ENCODE data around the gene GMPR2.
"Not testable (repeated sequence)": the region's sequence is repeated elsewhere in the genome, so short reads cannot be mapped to it uniquely, and the experiment has no call there.

GMPR2 gene

GRCh38 chr14:24232645-24233537 lies at the start of gene GMPR2:
TSS of gene GMPR2 (plus strand) at chr14:24232929. CDS start at chr14:24233254, 325 bp downstream.
- no peak for FAIRE-seq

GRCh38 chr14:24183014-24183481 lies 49.7 kb upstream of the GMPR2 start:
- no peak for FAIRE-seq

GRCh38 chr14:24184104-24184970 lies 48.4 kb upstream of the GMPR2 start:
- FAIRE-seq = no peak

- no peak for FAIRE-seq
Measured at GRCh38 chr14:24185026-24185425, 47.7 kb upstream of the GMPR2 start.

- FAIRE-seq = no peak
Measured at GRCh38 chr14:24185741-24186140, 47.0 kb upstream of the GMPR2 start.

GRCh38 chr14:24186831-24187538 lies 45.7 kb upstream of the GMPR2 start:
- no peak for FAIRE-seq

GRCh38 chr14:24187539-24187915 lies 45.2 kb upstream of the GMPR2 start:
- FAIRE-seq = no peak

GRCh38 chr14:24188251-24189058 lies 44.3 kb upstream of the GMPR2 start, which contains the start of gene IPO4:
TSS of gene IPO4 (minus strand) at chr14:24188816. CDS start at chr14:24188787, 29 bp downstream.
- FAIRE-seq = no peak

- FAIRE-seq = no peak
Measured at GRCh38 chr14:24189059-24189375, 43.7 kb upstream of the GMPR2 start.

GRCh38 chr14:24189460-24189859 lies 43.3 kb upstream of the GMPR2 start:
- FAIRE-seq = no peak

- no peak for FAIRE-seq
Measured at GRCh38 chr14:24190416-24190815, 42.3 kb upstream of the GMPR2 start.

- FAIRE-seq = no peak
Measured at GRCh38 chr14:24192933-24193332, 39.8 kb upstream of the GMPR2 start.

GRCh38 chr14:24194186-24194872 lies 38.4 kb upstream of the GMPR2 start:
- no peak for FAIRE-seq

- no peak for FAIRE-seq
Measured at GRCh38 chr14:24194873-24195185, 37.9 kb upstream of the GMPR2 start.

GRCh38 chr14:24195186-24196070 lies 37.3 kb upstream of the GMPR2 start, which contains the start of gene TM9SF1:
TSS of gene TM9SF1 (minus strand) at chr14:24195441. CDS start at chr14:24195019, 422 bp downstream.
- FAIRE-seq = no peak

- no peak for FAIRE-seq
Measured at GRCh38 chr14:24196071-24197055, 36.4 kb upstream of the GMPR2 start.

GRCh38 chr14:24197056-24197450 lies 35.7 kb upstream of the GMPR2 start:
- no peak for FAIRE-seq

GRCh38 chr14:24198814-24199524 lies 33.8 kb upstream of the GMPR2 start:
- no peak for FAIRE-seq

- FAIRE-seq = not testable (repeated sequence)
Measured at GRCh38 chr14:24202538-24202937, 30.2 kb upstream of the GMPR2 start.

Measured in TTC549 (cell line).